Measurements from ENCODE around the gene PKN3. TPM values are rescaled to one million over a fixed set of nuclear protein-coding genes. Genes with fewer than 3 reads are reported as not detected.

PKN3 gene
- total RNA-seq, 1 experiment from 2014 or later: 7.8 TPM

DNA sequence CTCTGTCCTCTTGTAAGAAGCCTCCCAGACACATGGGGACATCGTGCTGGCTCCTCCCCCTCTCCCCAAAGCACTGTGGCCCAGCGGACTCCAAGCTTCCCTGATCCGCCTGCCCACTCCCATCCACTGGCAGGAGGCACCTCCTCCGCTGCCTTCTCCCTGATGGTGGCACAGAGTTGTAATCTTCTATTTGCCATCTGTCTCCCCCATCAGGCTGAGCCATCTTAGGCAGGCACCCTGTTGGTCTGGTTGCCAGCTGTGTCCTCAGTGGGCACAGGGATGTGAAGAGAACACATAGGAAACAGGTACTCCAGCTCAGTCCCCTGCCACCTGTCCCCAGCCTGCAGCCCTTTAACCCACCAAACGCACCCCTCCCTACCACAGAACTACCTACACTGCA lies 27.0 kb downstream of the PKN3 start:
- H4K20me1 ChIP-seq (ENCODE audit: low read length): no peaks in the 10 kb centered on the region
- intact Hi-C loops (cut with micrococcal nuclease): no loop called here
- H3K27ac ChIP-seq (ENCODE audit: low read length): no peak overlapping the region
- no peak overlapping the region for H3K9ac ChIP-seq (ENCODE audit: low read length)
- H3K79me2 ChIP-seq (ENCODE audit: low read length): no peaks in the 10 kb centered on the region
- no peak overlapping the region for H3K4me2 ChIP-seq (ENCODE audit: low read length)
- no peaks in the 10 kb centered on the region for H3K36me3 ChIP-seq (ENCODE audit: low read depth, low read length)
- no peaks in the 10 kb centered on the region for H3K9me2 ChIP-seq (replicated peaks; ENCODE audit: low read length)
- no peaks in the 10 kb centered on the region for H3K27me3 ChIP-seq (ENCODE audit: low read length)
- H3K9me3 ChIP-seq (ENCODE audit: low read length): no peaks in the 10 kb centered on the region
- no peak overlapping the region for H3K4me3 ChIP-seq (ENCODE audit: low read length)
- BruUV-seq (replicated peaks): no TSS peak
- H3F3A ChIP-seq (ENCODE audit: low read length, unreplicated experiment): no peaks in the 10 kb centered on the region
- ChIA-PET CTCF (no interaction called here), POLR2A (ENCODE audit: unreplicated experiment) (no interaction called here)
- no peak for DNase-seq
- no peak overlapping the region for H2AFZ ChIP-seq (ENCODE audit: low read length)
- no peak for TF ChIP-seq EZH2phosphoT487 (IDR thresholded peaks at IDR 0.05; ENCODE audit: borderline replicate concordance, low read length)
- TF ChIP-seq, protein P1, sequence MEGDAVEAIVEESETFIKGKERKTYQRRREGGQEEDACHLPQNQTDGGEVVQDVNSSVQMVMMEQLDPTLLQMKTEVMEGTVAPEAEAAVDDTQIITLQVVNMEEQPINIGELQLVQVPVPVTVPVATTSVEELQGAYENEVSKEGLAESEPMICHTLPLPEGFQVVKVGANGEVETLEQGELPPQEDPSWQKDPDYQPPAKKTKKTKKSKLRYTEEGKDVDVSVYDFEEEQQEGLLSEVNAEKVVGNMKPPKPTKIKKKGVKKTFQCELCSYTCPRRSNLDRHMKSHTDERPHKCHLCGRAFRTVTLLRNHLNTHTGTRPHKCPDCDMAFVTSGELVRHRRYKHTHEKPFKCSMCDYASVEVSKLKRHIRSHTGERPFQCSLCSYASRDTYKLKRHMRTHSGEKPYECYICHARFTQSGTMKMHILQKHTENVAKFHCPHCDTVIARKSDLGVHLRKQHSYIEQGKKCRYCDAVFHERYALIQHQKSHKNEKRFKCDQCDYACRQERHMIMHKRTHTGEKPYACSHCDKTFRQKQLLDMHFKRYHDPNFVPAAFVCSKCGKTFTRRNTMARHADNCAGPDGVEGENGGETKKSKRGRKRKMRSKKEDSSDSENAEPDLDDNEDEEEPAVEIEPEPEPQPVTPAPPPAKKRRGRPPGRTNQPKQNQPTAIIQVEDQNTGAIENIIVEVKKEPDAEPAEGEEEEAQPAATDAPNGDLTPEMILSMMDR (conservative IDR thresholded peaks at IDR 0.05; ENCODE audit: low read depth, low read length): no peak
- TF ChIP-seq EZH2 (IDR thresholded peaks at IDR 0.05; ENCODE audit: low read length, unreplicated experiment): no peak
- ATAC-seq: no peak
- H3K4me1 ChIP-seq (ENCODE audit: insufficient read depth, low read length): no peaks in the 10 kb centered on the region

DNA sequence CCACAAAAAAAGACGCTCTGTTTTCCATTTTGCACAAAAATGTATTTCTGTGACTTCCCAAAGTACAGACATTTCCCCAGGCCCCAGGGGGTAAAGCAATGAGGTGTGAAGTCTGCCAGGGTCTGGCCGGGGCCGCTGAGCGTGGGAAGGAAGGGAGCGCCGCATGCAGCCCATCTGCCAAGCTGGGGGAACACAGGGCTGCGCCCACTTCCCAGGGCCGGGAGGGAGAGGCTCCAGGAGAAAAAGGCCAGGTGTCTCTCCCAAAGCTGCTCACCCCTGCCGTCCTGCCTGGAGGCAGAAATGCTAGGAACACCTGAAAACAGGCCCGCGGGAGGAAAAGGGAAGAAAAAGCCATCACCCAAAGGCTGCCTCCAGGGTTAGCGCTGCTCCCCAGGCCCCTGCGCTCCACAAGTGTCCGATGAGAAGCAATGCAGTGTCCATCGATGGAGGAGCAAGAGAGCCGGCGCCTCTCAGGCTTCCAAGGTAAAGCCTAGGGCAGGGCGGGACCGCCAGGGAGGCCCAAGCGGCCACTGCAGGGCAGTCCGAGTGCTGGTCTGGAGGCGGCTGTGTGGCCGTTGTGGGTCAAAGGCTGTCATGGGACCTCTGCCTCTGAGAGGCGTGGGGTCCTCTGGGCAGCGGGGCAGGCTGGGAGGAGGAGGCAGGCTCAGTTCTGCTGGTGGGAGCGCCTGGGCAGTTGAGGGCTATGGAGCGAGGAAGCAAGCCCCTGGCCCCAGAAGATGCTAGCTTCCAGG lies 27.6 kb downstream of the PKN3 start:
- no peak for DNase-seq
- H3F3A ChIP-seq (ENCODE audit: low read length, unreplicated experiment): no peaks in the 10 kb centered on the region
- no peak for ATAC-seq
- ChIA-PET CTCF (no interaction called here), POLR2A (ENCODE audit: unreplicated experiment) (no interaction called here)
- H3K4me3 ChIP-seq (ENCODE audit: low read length): no peak overlapping the region
- no peak overlapping the region for H3K27ac ChIP-seq (ENCODE audit: low read length)
- no TSS peak for BruUV-seq (replicated peaks)
- intact Hi-C loops (cut with micrococcal nuclease): no loop called here
- H3K4me2 ChIP-seq (ENCODE audit: low read length): no peak overlapping the region
- no peak overlapping the region for H2AFZ ChIP-seq (ENCODE audit: low read length)
- no peaks in the 10 kb centered on the region for H3K4me1 ChIP-seq (ENCODE audit: insufficient read depth, low read length)
- no peaks in the 10 kb centered on the region for H3K9me3 ChIP-seq (ENCODE audit: low read length)
- no peaks in the 10 kb centered on the region for H3K27me3 ChIP-seq (ENCODE audit: low read length)
- no peak overlapping the region for H3K9ac ChIP-seq (ENCODE audit: low read length)
- H3K36me3 ChIP-seq (ENCODE audit: low read depth, low read length): no peaks in the 10 kb centered on the region
- no peaks in the 10 kb centered on the region for H3K9me2 ChIP-seq (replicated peaks; ENCODE audit: low read length)
- TF ChIP-seq, protein P1 (conservative IDR thresholded peaks at IDR 0.05; ENCODE audit: low read depth, low read length): no peak
- TF ChIP-seq EZH2phosphoT487 (IDR thresholded peaks at IDR 0.05; ENCODE audit: borderline replicate concordance, low read length) (no peak), EZH2 (IDR thresholded peaks at IDR 0.05; ENCODE audit: low read length, unreplicated experiment) (no peak)
- H4K20me1 ChIP-seq (ENCODE audit: low read length): no peaks in the 10 kb centered on the region
- no peaks in the 10 kb centered on the region for H3K79me2 ChIP-seq (ENCODE audit: low read length)

DNA sequence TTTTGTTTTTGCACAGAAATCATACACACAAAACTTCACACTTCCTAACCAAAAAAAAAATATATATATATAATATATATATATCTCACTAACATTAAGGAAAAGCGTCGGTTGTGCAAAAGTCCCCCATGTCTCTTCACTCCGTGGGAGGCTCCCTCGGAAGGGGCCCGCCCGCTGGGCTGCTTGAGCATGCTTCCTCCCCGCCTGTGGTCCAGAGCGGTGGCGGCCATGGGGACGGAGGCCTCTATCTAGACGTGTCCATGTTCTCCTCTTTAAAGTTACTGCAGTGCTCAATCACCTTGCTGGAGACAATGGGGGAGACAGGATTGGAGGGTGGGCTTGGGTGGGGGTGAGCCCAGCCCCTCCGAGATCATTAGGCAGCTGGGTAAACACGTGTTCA lies 28.8 kb downstream of the PKN3 start:
- DNase-seq (no peak), ATAC-seq (no peak)
- Histone ChIP-seq H3K27me3 (ENCODE audit: low read length) (no peaks in the 10 kb centered on the region), H3K79me2 (ENCODE audit: low read length) (no peaks in the 10 kb centered on the region), H3K36me3 (ENCODE audit: low read depth, low read length) (no peaks in the 10 kb centered on the region), H3K9me2 (replicated peaks; ENCODE audit: low read length) (no peaks in the 10 kb centered on the region), H3K9me3 (ENCODE audit: low read length) (no peaks in the 10 kb centered on the region), H2AFZ (ENCODE audit: low read length) (no peak overlapping the region), H4K20me1 (ENCODE audit: low read length) (no peaks in the 10 kb centered on the region), H3K27ac (ENCODE audit: low read length) (no peak overlapping the region), H3K4me1 (ENCODE audit: insufficient read depth, low read length) (no peaks in the 10 kb centered on the region), H3K9ac (ENCODE audit: low read length) (no peak overlapping the region), H3K4me3 (ENCODE audit: low read length) (no peak overlapping the region), H3K4me2 (ENCODE audit: low read length) (no peak overlapping the region), H3F3A (ENCODE audit: low read length, unreplicated experiment) (no peaks in the 10 kb centered on the region)
- TF ChIP-seq EZH2phosphoT487 (IDR thresholded peaks at IDR 0.05; ENCODE audit: borderline replicate concordance, low read length): no peak
- TF ChIP-seq, protein P1 (conservative IDR thresholded peaks at IDR 0.05; ENCODE audit: low read depth, low read length): no peak
- no TSS peak for BruUV-seq (replicated peaks)
- ChIA-PET CTCF (no interaction called here), POLR2A (ENCODE audit: unreplicated experiment) (no interaction called here)
- intact Hi-C loops (cut with micrococcal nuclease): no loop called here
